ENCODE measurements around the gene HS3ST5.

The HS3ST5 gene

GRCh38 chr6:114362957-114363356 lies 20.1 kb upstream of the HS3ST5 start:
- Histone ChIP-seq H3K9me3 (ENCODE audit: insufficient read depth, low read depth, low read length) (no peaks in the 10 kb centered on the region), H3K27ac (ENCODE audit: low read depth, low read length) (peak overlapping the region; percentile 69), H3K4me1 (ENCODE audit: insufficient read depth, low read length) (peaks cover 53% of the 10 kb centered on the region), H3K9ac (ENCODE audit: low read depth, low read length) (no peak overlapping the region), H3K4me3 (ENCODE audit: low read length) (no peak overlapping the region), H3K36me3 (ENCODE audit: insufficient read depth, low read length) (no peaks in the 10 kb centered on the region), H3K27me3 (ENCODE audit: insufficient read depth, low read length) (no peaks in the 10 kb centered on the region)
- WGBS: 65% methylated on average over 2 of the region's 2 CpGs

- no peaks in the 10 kb centered on the region for H3K27me3 ChIP-seq (ENCODE audit: insufficient read depth, low read length)
- peak overlapping the region; percentile 69; the same call in 1 of the 2 replicates for H3K27ac ChIP-seq (ENCODE audit: low read depth, low read length)
- H3K4me1 ChIP-seq (ENCODE audit: insufficient read depth, low read length): peaks cover 53% of the 10 kb centered on the region
- H3K9me3 ChIP-seq (ENCODE audit: insufficient read depth, low read depth, low read length): no peaks in the 10 kb centered on the region
- 85% methylated on average over 4 of the region's 4 CpGs for WGBS
- no peak overlapping the region for H3K9ac ChIP-seq (ENCODE audit: low read depth, low read length)
- no peak overlapping the region for H3K4me3 ChIP-seq (ENCODE audit: low read length)
- no peaks in the 10 kb centered on the region for H3K36me3 ChIP-seq (ENCODE audit: insufficient read depth, low read length)
Observed at GRCh38 chr6:114362396-114362795, 19.6 kb upstream of the HS3ST5 start.

GRCh38 chr6:114361036-114361435 lies 18.2 kb upstream of the HS3ST5 start:
- peaks cover 53% of the 10 kb centered on the region for H3K4me1 ChIP-seq (ENCODE audit: insufficient read depth, low read length)
- no peak overlapping the region for H3K4me3 ChIP-seq (ENCODE audit: low read length)
- H3K9me3 ChIP-seq (ENCODE audit: insufficient read depth, low read depth, low read length): no peaks in the 10 kb centered on the region
- 75% methylated on average over 1 of the region's 1 CpG for WGBS
- no peaks in the 10 kb centered on the region for H3K36me3 ChIP-seq (ENCODE audit: insufficient read depth, low read length)
- H3K9ac ChIP-seq (ENCODE audit: low read depth, low read length): no peak overlapping the region
- no peak overlapping the region for H3K27ac ChIP-seq (ENCODE audit: low read depth, low read length)
- H3K27me3 ChIP-seq (ENCODE audit: insufficient read depth, low read length): no peaks in the 10 kb centered on the region

GRCh38 chr6:114355300-114355699 lies 12.5 kb upstream of the HS3ST5 start:
- Histone ChIP-seq H3K9ac (ENCODE audit: low read depth, low read length) (no peak overlapping the region), H3K9me3 (ENCODE audit: insufficient read depth, low read depth, low read length) (no peaks in the 10 kb centered on the region), H3K27ac (ENCODE audit: low read depth, low read length) (no peak overlapping the region), H3K4me1 (ENCODE audit: insufficient read depth, low read length) (peaks cover 4% of the 10 kb centered on the region; the same call in 1 of the 2 replicates), H3K27me3 (ENCODE audit: insufficient read depth, low read length) (no peaks in the 10 kb centered on the region), H3K4me3 (ENCODE audit: low read length) (no peak overlapping the region), H3K36me3 (ENCODE audit: insufficient read depth, low read length) (no peaks in the 10 kb centered on the region)

- H3K36me3 ChIP-seq (ENCODE audit: insufficient read depth, low read length): no peaks in the 10 kb centered on the region
- H3K9me3 ChIP-seq (ENCODE audit: insufficient read depth, low read depth, low read length): no peaks in the 10 kb centered on the region
- H3K27ac ChIP-seq (ENCODE audit: low read depth, low read length): no peak overlapping the region
- no peak overlapping the region for H3K4me3 ChIP-seq (ENCODE audit: low read length)
- no peaks in the 10 kb centered on the region for H3K4me1 ChIP-seq (ENCODE audit: insufficient read depth, low read length)
- WGBS: 95% methylated on average over 2 of the region's 2 CpGs
- no peak overlapping the region for H3K9ac ChIP-seq (ENCODE audit: low read depth, low read length)
- no peaks in the 10 kb centered on the region for H3K27me3 ChIP-seq (ENCODE audit: insufficient read depth, low read length)
Observed at GRCh38 chr6:114354482-114354881, 11.7 kb upstream of the HS3ST5 start.

GRCh38 chr6:114346451-114346850 lies 3.6 kb upstream of the HS3ST5 start:
- no peak overlapping the region for H3K4me3 ChIP-seq (ENCODE audit: low read length)
- peaks cover 20% of the 10 kb centered on the region for H3K4me1 ChIP-seq (ENCODE audit: insufficient read depth, low read length)
- no peaks in the 10 kb centered on the region for H3K36me3 ChIP-seq (ENCODE audit: insufficient read depth, low read length)
- H3K27ac ChIP-seq (ENCODE audit: low read depth, low read length): no peak overlapping the region
- H3K9ac ChIP-seq (ENCODE audit: low read depth, low read length): no peak overlapping the region
- WGBS: 94% methylated on average over 4 of the region's 4 CpGs
- H3K9me3 ChIP-seq (ENCODE audit: insufficient read depth, low read depth, low read length): no peaks in the 10 kb centered on the region
- H3K27me3 ChIP-seq (ENCODE audit: insufficient read depth, low read length): no peaks in the 10 kb centered on the region

- Histone ChIP-seq H3K27ac (ENCODE audit: low read depth, low read length) (peak overlapping the region; percentile 75; the same call in 1 of the 2 replicates), H3K27me3 (ENCODE audit: insufficient read depth, low read length) (no peaks in the 10 kb centered on the region), H3K36me3 (ENCODE audit: insufficient read depth, low read length) (no peaks in the 10 kb centered on the region), H3K9me3 (ENCODE audit: insufficient read depth, low read depth, low read length) (no peaks in the 10 kb centered on the region), H3K4me1 (ENCODE audit: insufficient read depth, low read length) (peaks cover 27% of the 10 kb centered on the region), H3K4me3 (ENCODE audit: low read length) (peak overlapping the region; percentile 82; the same call in 1 of the 2 replicates), H3K9ac (ENCODE audit: low read depth, low read length) (no peak overlapping the region)
- 72% methylated on average over 1 of the region's 1 CpG for WGBS
Observed at GRCh38 chr6:114344971-114345275, 2.1 kb upstream of the HS3ST5 start.

GRCh38 chr6:114344246-114344970 lies 1.6 kb upstream of the HS3ST5 start:
- Histone ChIP-seq H3K36me3 (ENCODE audit: insufficient read depth, low read length) (no peaks in the 10 kb centered on the region), H3K27ac (ENCODE audit: low read depth, low read length) (peak overlapping the region; percentile 80; the same call in 1 of the 2 replicates), H3K4me1 (ENCODE audit: insufficient read depth, low read length) (peaks cover 33% of the 10 kb centered on the region), H3K4me3 (ENCODE audit: low read length) (peak overlapping the region; percentile 82), H3K27me3 (ENCODE audit: insufficient read depth, low read length) (no peaks in the 10 kb centered on the region), H3K9ac (ENCODE audit: low read depth, low read length) (no peak overlapping the region), H3K9me3 (ENCODE audit: insufficient read depth, low read depth, low read length) (no peaks in the 10 kb centered on the region)
- WGBS: 56% methylated on average over 3 of the region's 3 CpGs

- H3K4me1 ChIP-seq (ENCODE audit: insufficient read depth, low read length): peaks cover 39% of the 10 kb centered on the region
- peak overlapping the region; percentile 82 for H3K4me3 ChIP-seq (ENCODE audit: low read length)
- no peaks in the 10 kb centered on the region for H3K9me3 ChIP-seq (ENCODE audit: insufficient read depth, low read depth, low read length)
- no peaks in the 10 kb centered on the region for H3K36me3 ChIP-seq (ENCODE audit: insufficient read depth, low read length)
- peak overlapping the region; percentile 80; the same call in 1 of the 2 replicates for H3K27ac ChIP-seq (ENCODE audit: low read depth, low read length)
- WGBS: 17% methylated on average over 2 of the region's 2 CpGs
- peak overlapping the region; percentile 38 for H3K9ac ChIP-seq (ENCODE audit: low read depth, low read length)
- no peaks in the 10 kb centered on the region for H3K27me3 ChIP-seq (ENCODE audit: insufficient read depth, low read length)
Observed at GRCh38 chr6:114343782-114344144, 940 bp upstream of the HS3ST5 start.

- no peaks in the 10 kb centered on the region for H3K27me3 ChIP-seq (ENCODE audit: insufficient read depth, low read length)
- H3K27ac ChIP-seq (ENCODE audit: low read depth, low read length): no peak overlapping the region
- H3K36me3 ChIP-seq (ENCODE audit: insufficient read depth, low read length): no peaks in the 10 kb centered on the region
- H3K4me3 ChIP-seq (ENCODE audit: low read length): peak overlapping the region; percentile 82
- under 1% methylated on average over 92 of the region's 92 CpGs for WGBS
- peaks cover 45% of the 10 kb centered on the region for H3K4me1 ChIP-seq (ENCODE audit: insufficient read depth, low read length)
- no peaks in the 10 kb centered on the region for H3K9me3 ChIP-seq (ENCODE audit: insufficient read depth, low read depth, low read length)
- peak overlapping the region; percentile 50 for H3K9ac ChIP-seq (ENCODE audit: low read depth, low read length)
Observed at GRCh38 chr6:114342086-114342825, 567 bp downstream of the HS3ST5 start.

- H3K27ac ChIP-seq (ENCODE audit: low read depth, low read length): no peak overlapping the region
- no peaks in the 10 kb centered on the region for H3K27me3 ChIP-seq (ENCODE audit: insufficient read depth, low read length)
- 5% methylated on average over 1 of the region's 1 CpG for WGBS
- H3K4me3 ChIP-seq (ENCODE audit: low read length): peak overlapping the region; percentile 82
- H3K9ac ChIP-seq (ENCODE audit: low read depth, low read length): no peak overlapping the region
- peaks cover 36% of the 10 kb centered on the region for H3K4me1 ChIP-seq (ENCODE audit: insufficient read depth, low read length)
- no peaks in the 10 kb centered on the region for H3K9me3 ChIP-seq (ENCODE audit: insufficient read depth, low read depth, low read length)
- H3K36me3 ChIP-seq (ENCODE audit: insufficient read depth, low read length): no peaks in the 10 kb centered on the region
Observed at GRCh38 chr6:114339706-114340105, 3.1 kb downstream of the HS3ST5 start.

All from HUES64 (cell line).